Measurements from ENCODE around the gene KIAA0319L. TPM values are rescaled to one million over a fixed set of nuclear protein-coding genes. Genes with fewer than 3 reads are reported as not detected.

Gene KIAA0319L
- total RNA-seq, 1 experiment from 2014 or later: 27.8 TPM

DNA sequence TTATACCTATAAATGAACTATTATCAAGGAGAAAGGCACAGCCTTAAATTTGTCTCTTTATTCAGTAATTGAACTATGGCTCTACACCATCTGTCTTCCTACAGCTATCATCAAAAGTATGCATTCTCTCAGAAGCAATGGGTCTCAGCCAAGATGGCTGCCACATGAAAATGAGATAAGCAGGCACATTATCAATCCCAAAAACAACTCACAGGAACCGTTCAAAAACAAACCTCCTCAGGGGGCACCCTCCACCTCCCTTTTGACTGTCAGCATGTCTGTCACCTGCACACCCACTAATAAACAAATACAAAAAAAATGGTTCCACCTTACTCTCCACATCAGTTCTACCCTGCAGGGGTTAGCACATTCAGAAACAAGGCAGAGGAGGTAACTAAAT, 23.6 kb downstream of the KIAA0319L start:
- Histone ChIP-seq H3K36me3 (peaks cover 38% of the 10 kb centered on the region), H3K4me3 (no peak overlapping the region), H3K27me3 (no peaks in the 10 kb centered on the region), H3K9me3 (peaks cover 17% of the 10 kb centered on the region)
- DNase-seq: no peak

DNA sequence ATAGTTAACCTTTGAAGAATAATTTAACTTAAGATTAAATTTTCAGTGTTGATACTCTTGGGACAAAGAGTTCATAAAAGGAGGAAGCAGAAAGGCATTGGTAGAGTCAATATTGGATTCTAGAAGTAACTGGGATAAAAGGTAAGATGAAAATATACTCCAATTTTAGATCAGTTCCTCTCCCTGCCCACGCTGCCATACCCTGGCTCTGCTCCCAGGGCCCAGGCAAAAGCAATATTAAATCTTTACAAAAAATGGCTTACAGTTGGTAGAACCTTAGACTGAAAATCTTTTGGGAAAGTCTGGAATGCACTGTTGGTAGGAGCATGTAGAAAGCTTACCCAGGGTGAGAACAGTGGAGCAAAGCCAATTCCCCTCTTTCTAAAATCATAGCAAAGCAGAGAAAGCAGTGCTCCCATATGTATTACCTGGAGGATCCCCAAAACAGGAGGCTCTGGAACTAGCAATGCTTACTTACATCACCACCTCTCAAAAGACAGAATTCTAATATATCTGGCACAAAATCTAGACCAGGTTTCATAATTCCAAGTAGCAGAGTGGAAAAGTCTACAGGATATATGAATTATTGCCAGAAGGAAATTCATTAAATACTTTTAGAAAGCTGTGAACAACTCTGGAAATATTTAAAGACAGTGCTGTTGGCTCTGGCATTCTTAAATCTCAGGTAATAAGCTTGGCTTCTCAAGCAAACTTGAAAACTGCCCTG, 24.5 kb downstream of the KIAA0319L start:
- no peak overlapping the region for H3K4me3 ChIP-seq
- H3K9me3 ChIP-seq: peaks cover 22% of the 10 kb centered on the region
- H3K27me3 ChIP-seq: no peaks in the 10 kb centered on the region
- DNase-seq: no peak
- peaks cover 39% of the 10 kb centered on the region for H3K36me3 ChIP-seq

DNA sequence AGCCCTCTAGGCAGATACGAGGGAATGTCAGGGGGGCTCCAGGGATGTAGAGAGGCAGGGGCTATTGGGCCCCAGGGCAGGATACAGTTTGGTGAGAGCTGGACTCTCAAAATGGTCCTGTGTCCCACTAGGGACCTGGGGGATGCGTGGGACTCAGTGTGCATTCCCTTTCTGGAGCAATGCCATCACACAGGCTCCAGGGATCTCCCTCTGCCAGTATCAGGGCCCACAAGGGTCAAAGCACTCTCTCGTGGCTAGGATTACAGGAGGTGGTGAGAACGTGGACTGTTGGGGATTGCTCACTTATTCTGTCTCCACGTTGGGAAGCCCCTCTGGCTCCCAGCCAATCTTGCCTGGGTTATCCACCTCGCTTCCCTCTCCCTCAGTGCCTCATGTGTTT, 25.8 kb downstream of the KIAA0319L start:
- DNase-seq: no peak
- Histone ChIP-seq H3K9me3 (peaks cover 24% of the 10 kb centered on the region), H3K27me3 (no peaks in the 10 kb centered on the region), H3K4me3 (no peak overlapping the region), H3K36me3 (peaks cover 38% of the 10 kb centered on the region)

DNA sequence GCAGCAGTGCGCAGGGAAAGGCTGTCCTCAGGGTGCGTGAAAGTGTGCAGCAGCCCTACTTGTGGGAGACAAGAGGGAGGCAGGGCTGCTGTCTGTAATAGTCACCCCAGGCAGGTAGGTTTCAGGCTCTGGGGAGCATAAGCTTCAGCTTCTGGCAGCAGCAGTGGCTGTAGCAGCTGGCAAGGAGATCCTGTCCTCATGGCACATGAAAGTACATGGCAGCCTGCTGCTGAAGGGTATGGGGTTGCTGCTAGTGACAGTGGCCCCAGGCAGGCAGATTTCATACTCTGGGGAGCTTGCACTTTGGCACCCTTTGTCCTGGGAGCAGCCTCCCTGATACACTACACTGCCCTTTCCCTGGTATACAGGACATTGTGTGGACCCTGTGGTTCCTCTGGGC, 26.3 kb downstream of the KIAA0319L start:
- no peak for DNase-seq
- Histone ChIP-seq H3K36me3 (peaks cover 38% of the 10 kb centered on the region), H3K9me3 (peaks cover 24% of the 10 kb centered on the region), H3K4me3 (no peak overlapping the region), H3K27me3 (no peaks in the 10 kb centered on the region)

DNA sequence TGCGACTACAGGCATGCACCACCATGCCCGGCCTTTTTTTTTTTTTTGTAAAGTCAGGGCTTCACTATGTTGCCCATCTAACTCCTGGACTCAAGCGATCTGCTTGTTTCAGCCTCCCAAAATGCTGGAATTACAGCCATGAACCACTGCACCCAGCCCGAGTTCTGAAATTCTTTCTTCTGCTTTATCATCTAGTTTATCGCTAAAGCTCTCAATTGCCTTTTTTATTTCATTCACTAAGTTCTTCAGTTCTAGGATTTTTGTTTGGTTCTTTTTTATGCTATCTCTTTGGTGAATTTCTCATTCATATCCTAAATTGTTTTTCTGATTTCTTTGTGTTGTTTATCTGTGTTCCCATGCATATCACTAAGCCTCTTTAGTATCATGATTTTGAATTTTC, 27.0 kb downstream of the KIAA0319L start:
- H3K27me3 ChIP-seq: no peaks in the 10 kb centered on the region
- DNase-seq: no peak
- H3K36me3 ChIP-seq: peaks cover 38% of the 10 kb centered on the region
- no peak overlapping the region for H3K4me3 ChIP-seq
- H3K9me3 ChIP-seq: peaks cover 24% of the 10 kb centered on the region

DNA sequence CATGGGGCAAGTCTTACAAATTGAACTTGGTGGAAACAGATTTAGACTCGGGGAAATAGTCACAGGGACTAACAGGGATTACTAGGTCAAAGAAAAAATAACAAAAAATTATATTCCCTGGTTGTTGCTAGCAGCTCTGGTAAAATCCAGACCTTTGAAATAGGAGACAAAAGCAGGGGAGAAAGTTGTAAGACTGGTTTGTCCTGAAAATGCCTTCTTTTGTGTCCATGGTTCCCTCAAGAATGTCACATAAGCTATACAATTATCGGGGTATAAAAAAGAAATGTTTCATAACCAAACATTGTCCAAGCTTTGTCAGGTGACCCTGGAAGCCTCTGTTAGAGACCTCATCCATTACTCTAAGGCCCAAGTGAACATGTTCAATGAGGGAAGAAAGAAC, 33.1 kb downstream of the KIAA0319L start:
- Histone ChIP-seq H3K36me3 (peaks cover 8% of the 10 kb centered on the region), H3K9me3 (peaks cover 10% of the 10 kb centered on the region)

DNA sequence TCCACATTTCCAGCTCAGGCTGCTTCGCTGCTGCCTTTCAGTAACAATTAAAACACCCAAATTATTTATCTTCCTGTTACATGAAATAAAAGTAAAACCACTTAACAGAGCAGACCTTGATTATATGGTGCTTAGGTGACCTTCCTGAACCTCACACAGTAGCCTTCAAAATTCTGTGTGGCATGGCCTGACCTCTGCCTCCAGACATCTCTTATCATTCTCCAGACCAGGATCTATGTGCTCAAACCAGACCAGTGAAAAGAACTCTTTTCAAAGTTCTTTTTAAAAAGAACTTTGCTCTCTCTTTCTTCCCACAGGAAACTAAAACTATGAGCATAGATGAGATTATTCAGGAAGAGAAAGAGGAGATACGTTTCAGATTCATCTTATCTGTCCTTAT, 37.8 kb downstream of the KIAA0319L start:
- Histone ChIP-seq H3K9me3 (peaks cover 2% of the 10 kb centered on the region; the same call in 1 of the 2 replicates), H3K36me3 (no peaks in the 10 kb centered on the region), H3K27me3 (no peaks in the 10 kb centered on the region), H3K4me3 (no peak overlapping the region)
- no peak for DNase-seq

More for the DNA sequence above, 33.1 kb downstream of the KIAA0319L start:
- Histone ChIP-seq H3K27me3 (no peaks in the 10 kb centered on the region), H3K4me3 (no peak overlapping the region)
- no peak for DNase-seq

DNA sequence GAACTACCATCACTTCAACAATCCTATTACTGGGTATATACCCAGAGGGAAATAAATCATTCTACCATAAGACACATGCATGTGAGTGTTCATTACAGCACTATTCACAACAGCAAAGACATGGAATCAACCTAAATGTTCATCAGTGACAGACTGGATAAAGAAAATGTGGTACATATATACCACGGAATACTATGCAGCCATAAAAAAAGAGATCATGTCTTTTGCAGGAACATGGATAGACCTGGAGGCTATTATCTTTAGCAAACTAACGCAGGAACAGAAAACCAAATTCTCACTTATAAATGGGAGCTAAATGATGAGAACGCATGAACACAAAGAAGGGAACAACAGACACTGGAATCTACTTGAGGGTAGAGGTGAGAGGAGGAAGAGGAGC, 39.0 kb downstream of the KIAA0319L start:
- Histone ChIP-seq H3K27me3 (no peaks in the 10 kb centered on the region), H3K9me3 (peaks cover 2% of the 10 kb centered on the region; the same call in 1 of the 2 replicates), H3K4me3 (no peak overlapping the region), H3K36me3 (no peaks in the 10 kb centered on the region)
- DNase-seq: no peak

DNA sequence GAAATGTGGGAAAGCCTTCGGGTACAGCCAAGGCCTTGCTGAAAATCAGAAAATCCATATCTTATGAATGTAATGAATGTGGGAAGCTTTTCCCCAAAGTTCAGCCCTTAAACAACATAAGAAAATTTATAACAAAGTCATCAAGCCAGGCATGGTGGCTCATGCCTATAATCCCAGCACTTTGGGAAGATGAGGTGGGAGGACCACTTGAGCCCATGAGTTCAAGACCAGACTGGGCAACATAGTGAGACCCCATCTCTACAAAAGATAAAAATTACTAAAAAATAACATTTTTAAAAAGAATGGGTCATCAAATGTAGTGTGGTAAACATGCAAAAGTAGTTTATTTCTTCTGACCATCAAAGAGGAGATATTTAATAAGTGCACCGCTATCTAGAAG, 45.9 kb downstream of the KIAA0319L start:
- H3K4me3 ChIP-seq: no peak overlapping the region
- no peak for DNase-seq
- no peaks in the 10 kb centered on the region for H3K27me3 ChIP-seq
- H3K36me3 ChIP-seq: no peaks in the 10 kb centered on the region; the same call in 1 of the 2 replicates
- H3K9me3 ChIP-seq: no peaks in the 10 kb centered on the region

DNA sequence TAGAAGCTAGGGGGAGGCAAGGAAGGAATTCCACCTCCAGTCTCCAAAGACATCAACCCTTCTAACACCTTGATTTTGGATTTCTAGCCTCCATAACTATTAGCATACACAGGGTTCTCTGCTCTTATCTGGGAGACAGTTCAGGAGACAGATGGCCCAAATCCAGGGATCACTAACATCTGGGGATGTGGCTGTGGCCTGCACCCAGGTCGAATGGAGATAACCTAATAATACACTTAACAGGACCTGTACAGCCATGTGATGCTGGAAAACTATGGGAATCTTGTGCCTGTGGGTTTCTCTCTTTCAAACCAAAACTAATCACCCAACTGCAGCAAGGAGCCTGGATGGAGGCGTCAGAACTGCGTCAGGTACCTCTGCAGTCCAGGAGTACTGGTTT, 47.6 kb downstream of the KIAA0319L start:
- no peaks in the 10 kb centered on the region for H3K27me3 ChIP-seq
- H3K9me3 ChIP-seq: no peaks in the 10 kb centered on the region
- DNase-seq: no peak
- H3K36me3 ChIP-seq: peaks cover 5% of the 10 kb centered on the region; the same call in 1 of the 2 replicates
- H3K4me3 ChIP-seq: no peak overlapping the region

DNA sequence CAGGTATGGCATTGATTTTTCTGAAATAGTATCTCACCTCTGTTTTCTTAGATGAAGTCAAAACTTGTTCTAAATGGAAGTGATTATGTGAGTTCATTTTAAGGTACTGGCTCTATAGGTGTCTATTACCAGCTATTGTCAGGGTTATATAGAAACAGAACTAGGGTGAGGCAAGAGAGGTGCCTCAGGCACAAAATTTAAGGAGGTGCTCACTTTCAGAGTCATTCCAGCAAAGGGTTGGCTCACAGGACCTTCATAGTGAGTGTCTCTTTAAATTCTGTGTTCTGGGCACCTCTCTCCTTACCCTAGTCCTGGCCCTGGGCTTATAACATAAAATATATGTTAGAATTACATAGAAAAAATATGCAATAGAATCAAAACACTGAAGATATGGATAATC, 49.3 kb downstream of the KIAA0319L start:
- Histone ChIP-seq H3K27me3 (no peaks in the 10 kb centered on the region), H3K9me3 (no peaks in the 10 kb centered on the region), H3K4me3 (no peak overlapping the region), H3K36me3 (peaks cover 5% of the 10 kb centered on the region; the same call in 1 of the 2 replicates)
- DNase-seq: no peak

DNA sequence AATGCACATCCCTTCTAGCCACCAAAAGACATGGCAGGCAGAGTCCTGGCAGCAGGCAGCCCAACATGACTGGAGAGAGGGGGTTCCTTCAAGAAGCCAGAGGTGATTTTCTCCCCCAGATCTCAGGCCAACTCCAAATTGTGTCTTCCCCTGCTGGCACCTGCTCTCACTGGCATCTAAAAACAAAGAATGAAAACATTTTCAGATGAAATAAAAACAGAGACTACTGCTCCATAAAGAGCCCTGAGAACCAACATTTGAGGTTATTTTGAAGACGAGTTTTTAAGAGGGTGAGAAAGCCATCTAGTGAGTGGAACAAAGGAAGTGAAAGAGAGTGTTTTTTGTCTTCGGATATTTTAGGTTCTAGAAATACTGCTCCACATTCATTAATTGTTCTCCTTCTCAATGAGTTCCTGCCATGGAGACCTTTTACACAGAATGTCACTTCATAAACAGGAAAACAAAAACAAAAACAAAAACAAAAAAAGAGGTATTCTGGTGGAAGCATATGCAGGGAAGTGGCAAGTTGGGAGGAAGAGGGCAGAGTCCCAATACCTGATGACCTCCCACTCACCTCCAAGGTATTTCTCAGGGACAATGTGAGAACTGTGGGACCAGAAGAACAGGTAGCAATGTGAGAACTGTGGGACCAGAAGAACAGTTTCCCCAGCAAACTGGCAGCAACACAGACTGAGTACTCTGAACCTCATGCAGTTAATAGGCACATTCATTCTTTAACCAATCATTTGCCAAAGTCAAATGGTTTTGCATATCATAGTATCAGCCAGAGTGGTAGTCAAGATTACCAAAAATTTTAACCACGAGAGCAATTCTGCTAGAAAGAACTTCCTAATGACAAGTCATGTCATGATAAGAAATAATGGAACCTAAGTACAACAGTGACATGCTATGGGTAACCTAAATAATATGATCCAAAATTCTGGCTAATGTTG, 50.0 kb downstream of the KIAA0319L start:
- no peak for DNase-seq
- no peaks in the 10 kb centered on the region for H3K9me3 ChIP-seq
- peaks cover 5% of the 10 kb centered on the region; the same call in 1 of the 2 replicates for H3K36me3 ChIP-seq
- H3K4me3 ChIP-seq: no peak overlapping the region
- H3K27me3 ChIP-seq: no peaks in the 10 kb centered on the region

DNA sequence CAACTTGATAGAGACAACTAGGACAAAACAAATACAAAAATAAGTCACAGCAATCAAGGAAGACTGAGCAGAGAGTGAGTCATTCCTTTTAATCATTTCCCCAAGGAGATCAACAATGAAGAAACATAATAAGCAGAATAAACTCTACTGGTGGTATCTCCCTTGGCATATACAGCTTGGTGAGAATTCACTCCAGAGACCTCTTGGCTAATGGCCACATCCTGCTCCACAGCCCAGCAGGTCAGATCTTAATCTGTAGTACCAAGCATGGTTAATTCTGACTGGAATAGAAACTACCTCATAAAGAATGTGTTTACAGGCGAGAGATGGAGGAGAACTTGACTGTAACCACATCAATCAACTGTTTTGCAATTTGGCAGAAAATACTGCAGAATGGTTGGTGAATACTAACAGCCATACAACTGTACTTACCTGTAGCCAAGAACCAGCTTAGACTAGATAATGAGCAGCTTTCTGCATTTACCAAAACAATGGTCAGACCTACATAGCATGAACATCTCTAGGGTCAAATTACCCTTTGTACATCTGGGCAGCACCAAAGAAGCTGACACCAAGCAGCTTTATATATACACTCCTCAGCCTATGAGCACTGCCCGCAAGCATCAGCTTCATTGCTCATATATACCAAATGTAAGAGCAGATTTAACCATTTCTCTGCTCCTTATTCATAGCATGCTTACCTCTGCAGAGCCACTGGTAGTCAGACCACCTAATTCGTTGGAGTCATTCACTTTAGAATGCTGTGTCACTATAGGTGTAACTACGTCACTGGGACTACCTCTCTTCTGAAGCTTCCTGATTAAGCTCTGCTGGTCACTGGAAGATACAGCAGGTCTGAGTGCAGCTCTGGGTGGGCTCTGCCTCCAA, 51.0 kb downstream of the KIAA0319L start:
- Histone ChIP-seq H3K36me3 (peaks cover 5% of the 10 kb centered on the region; the same call in 1 of the 2 replicates), H3K27me3 (no peaks in the 10 kb centered on the region), H3K9me3 (no peaks in the 10 kb centered on the region), H3K4me3 (no peak overlapping the region)
- peak; percentile 88 for DNase-seq

DNA sequence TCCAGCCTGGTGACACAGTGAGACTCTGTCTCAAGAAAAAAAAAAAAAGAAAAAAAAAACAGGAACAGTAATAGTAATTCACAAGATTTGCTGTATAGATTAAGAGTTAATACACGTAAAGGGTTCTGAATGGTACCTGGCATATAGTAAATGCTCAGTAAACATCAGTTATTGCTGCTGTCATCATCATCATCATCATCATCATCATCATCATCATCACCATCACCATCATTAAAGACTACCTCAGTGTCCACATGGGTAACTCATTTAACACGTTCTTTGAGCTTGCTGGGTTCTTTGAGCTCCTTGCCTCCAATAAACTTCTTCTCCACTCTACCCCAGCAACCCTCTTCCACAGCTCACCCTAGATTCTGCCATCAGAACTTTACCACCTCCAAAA, 55.0 kb downstream of the KIAA0319L start:
- no peak for DNase-seq
- Histone ChIP-seq H3K9me3 (no peaks in the 10 kb centered on the region), H3K4me3 (no peak overlapping the region), H3K36me3 (peaks cover 5% of the 10 kb centered on the region; the same call in 1 of the 2 replicates), H3K27me3 (no peaks in the 10 kb centered on the region)

DNA sequence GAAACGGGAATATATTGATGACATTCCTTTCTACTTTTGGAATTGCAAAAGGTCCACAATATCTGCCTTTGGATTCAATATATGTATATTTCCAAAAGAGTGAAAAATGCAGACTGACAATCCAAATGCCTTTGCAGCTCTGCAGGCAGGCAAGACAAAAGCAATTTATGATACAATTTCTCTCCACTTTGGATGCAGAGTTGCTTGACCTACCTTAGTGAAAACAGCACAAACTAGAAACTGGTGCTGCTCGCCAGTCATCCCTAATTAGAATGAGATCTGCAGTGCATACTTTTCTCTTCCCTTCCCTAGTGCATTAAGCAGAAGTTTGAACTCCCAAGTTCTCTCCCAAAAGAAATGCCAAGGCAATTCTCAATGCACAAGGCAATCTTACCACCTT, 56.8 kb downstream of the KIAA0319L start:
- H3K9me3 ChIP-seq: no peaks in the 10 kb centered on the region
- H3K36me3 ChIP-seq: peaks cover 3% of the 10 kb centered on the region; the same call in 1 of the 2 replicates
- H3K27me3 ChIP-seq: no peaks in the 10 kb centered on the region
- H3K4me3 ChIP-seq: no peak overlapping the region
- no peak for DNase-seq

DNA sequence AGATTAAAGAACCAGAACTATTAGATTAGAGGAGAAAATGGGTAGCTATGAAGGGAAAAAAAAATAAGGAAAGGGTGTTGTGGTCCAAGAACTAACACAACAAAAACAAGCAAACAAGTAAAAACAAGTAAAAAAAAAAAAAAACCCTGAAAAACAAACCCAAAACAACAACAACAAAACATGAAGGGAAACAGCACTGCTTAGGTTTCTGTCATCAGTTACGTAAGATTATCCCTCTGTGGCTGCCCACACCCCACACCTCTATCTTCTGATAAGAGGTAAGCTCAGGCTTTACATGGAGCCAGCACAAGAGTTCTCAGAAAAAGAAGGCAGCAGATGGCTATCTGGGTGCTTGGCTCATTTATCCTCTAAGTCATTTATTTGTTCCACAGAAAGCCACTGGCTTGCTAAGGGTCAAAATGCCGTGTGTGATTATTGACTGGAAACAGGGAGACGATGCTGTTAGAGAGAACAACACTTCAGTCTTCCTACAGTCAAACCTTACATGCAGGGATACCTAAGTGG, 57.5 kb downstream of the KIAA0319L start:
- H3K4me3 ChIP-seq: no peak overlapping the region
- no peak for DNase-seq
- H3K36me3 ChIP-seq: no peaks in the 10 kb centered on the region
- no peaks in the 10 kb centered on the region for H3K9me3 ChIP-seq
- H3K27me3 ChIP-seq: no peaks in the 10 kb centered on the region

Measured in MG63 (cell line).